ENCODE results near the gene CACNA1B. TPM values are rescaled to one million over a fixed set of nuclear protein-coding genes. Genes with fewer than 3 reads are reported as not detected.

The CACNA1B gene
- total RNA-seq, 1 experiment from 2014 or later: 1.7 TPM

DNA sequence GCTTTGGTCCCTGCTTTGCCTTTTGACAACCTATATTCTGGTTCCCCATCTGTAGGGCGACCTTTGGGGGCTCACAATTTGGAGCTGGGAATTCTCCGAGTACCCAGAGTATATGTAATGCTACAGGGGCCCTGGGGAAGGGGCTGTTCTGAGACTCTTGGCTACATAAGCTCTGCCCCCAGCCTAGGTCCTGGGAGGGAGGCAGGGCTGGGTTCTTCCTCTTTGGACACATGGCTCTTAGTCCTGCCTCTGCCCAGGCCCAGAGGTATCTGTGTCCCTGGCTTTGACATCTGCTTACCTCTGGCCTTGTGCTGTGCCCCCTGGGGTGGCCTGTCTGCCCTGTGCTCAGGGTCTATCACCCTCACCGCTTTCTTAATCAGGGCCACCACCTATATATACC lies 181.6 kb downstream of the CACNA1B start (continued):
- TF ChIP-seq EGR1 (IDR thresholded peaks at IDR 0.05; ENCODE audit: low read depth) (no peak), ELF1 (IDR thresholded peaks at IDR 0.05; ENCODE audit: borderline replicate concordance, low read depth) (no peak), YY1 (IDR thresholded peaks at IDR 0.05; ENCODE audit: extremely low read depth, insufficient replicate concordance, low read depth, low read length) (no peak), POLR2A (IDR thresholded peaks at IDR 0.05; ENCODE audit: borderline replicate concordance, extremely low read depth, insufficient read depth, insufficient read length) (no peak), TCF7L2 (IDR thresholded peaks at IDR 0.05; ENCODE audit: borderline replicate concordance, extremely low read depth, insufficient read depth, insufficient read length) (no peak), ZBTB33 (IDR thresholded peaks at IDR 0.05; ENCODE audit: extremely low read depth, insufficient replicate concordance, low read length) (no peak)
- TF ChIP-seq, protein P1, sequence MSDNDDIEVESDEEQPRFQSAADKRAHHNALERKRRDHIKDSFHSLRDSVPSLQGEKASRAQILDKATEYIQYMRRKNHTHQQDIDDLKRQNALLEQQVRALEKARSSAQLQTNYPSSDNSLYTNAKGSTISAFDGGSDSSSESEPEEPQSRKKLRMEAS (IDR thresholded peaks at IDR 0.05): no peak

- intact Hi-C loops (cut with micrococcal nuclease): no loop called here
Observed at GRCh38 chr9:138060365-138060764, 182.8 kb downstream of the CACNA1B start.

More at GRCh38 chr9:138060365-138060764, 182.8 kb downstream of the CACNA1B start:
- H2AFZ ChIP-seq (ENCODE audit: low read depth, low read length, poor library complexity, severe bottlenecking): no peak overlapping the region
- no peaks in the 10 kb centered on the region for H4K20me1 ChIP-seq (ENCODE audit: insufficient read depth)
- no peaks in the 10 kb centered on the region for H3K36me3 ChIP-seq (ENCODE audit: control insufficient read depth in 1 of 2, insufficient read depth in 2 of 2, low read length in 2 of 2)
- CTCF ChIA-PET: no interaction called here
- no TSS peak for BruUV-seq (replicated peaks)
- H3K4me3 ChIP-seq (replicated peaks in 1 of 2; ENCODE audit: low read depth in 1 of 2, low read length in 2 of 2): no peak overlapping the region
- no peaks in the 10 kb centered on the region for H3K27me3 ChIP-seq (ENCODE audit: insufficient read depth, low read length)
- DNase-seq (ENCODE audit: low read depth, low spot score) (no peak), ATAC-seq (no peak)
- H3K4me2 ChIP-seq (ENCODE audit: low read length): no peak overlapping the region
- POLR2A ChIA-PET: no interaction called here
- no peaks in the 10 kb centered on the region for H3K79me2 ChIP-seq (ENCODE audit: insufficient read depth, low read length)
- no peaks in the 10 kb centered on the region for H3K9me2 ChIP-seq (ENCODE audit: insufficient read depth)
- TF ChIP-seq EZH2 (IDR thresholded peaks at IDR 0.05): no peak
- no peak for TF ChIP-seq SRF (IDR thresholded peaks at IDR 0.05; ENCODE audit: low read depth)
- no peak for TF ChIP-seq EZH2phosphoT487 (IDR thresholded peaks at IDR 0.05; ENCODE audit: borderline replicate concordance)
- TF ChIP-seq POLR2A (IDR thresholded peaks at IDR 0.05; ENCODE audit: borderline replicate concordance, extremely low read depth, insufficient read depth, insufficient read length): no peak
- TF ChIP-seq SIN3A (IDR thresholded peaks at IDR 0.05; ENCODE audit: low read depth): no peak
- TF ChIP-seq, protein P2, sequence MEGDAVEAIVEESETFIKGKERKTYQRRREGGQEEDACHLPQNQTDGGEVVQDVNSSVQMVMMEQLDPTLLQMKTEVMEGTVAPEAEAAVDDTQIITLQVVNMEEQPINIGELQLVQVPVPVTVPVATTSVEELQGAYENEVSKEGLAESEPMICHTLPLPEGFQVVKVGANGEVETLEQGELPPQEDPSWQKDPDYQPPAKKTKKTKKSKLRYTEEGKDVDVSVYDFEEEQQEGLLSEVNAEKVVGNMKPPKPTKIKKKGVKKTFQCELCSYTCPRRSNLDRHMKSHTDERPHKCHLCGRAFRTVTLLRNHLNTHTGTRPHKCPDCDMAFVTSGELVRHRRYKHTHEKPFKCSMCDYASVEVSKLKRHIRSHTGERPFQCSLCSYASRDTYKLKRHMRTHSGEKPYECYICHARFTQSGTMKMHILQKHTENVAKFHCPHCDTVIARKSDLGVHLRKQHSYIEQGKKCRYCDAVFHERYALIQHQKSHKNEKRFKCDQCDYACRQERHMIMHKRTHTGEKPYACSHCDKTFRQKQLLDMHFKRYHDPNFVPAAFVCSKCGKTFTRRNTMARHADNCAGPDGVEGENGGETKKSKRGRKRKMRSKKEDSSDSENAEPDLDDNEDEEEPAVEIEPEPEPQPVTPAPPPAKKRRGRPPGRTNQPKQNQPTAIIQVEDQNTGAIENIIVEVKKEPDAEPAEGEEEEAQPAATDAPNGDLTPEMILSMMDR (IDR thresholded peaks at IDR 0.05 in 2 of 3, conservative IDR thresholded peaks at IDR 0.05 in 1 of 3; ENCODE audit: borderline replicate concordance in 1 of 3, insufficient read depth in 1 of 3, low read depth in 2 of 3, low read length in 2 of 3): no peak
- TF ChIP-seq CEBPB (IDR thresholded peaks at IDR 0.05; ENCODE audit: low read depth): no peak
- TF ChIP-seq ZBTB33 (IDR thresholded peaks at IDR 0.05; ENCODE audit: extremely low read depth, insufficient replicate concordance, low read length): no peak
- no peak for TF ChIP-seq CBX3 (IDR thresholded peaks at IDR 0.05; ENCODE audit: low read depth)
- TF ChIP-seq JUND (IDR thresholded peaks at IDR 0.05): no peak
- no peak for TF ChIP-seq FOSL1 (IDR thresholded peaks at IDR 0.05; ENCODE audit: low read depth)
- TF ChIP-seq, protein P1 (IDR thresholded peaks at IDR 0.05): no peak
- TF ChIP-seq ELF1 (IDR thresholded peaks at IDR 0.05; ENCODE audit: borderline replicate concordance, low read depth): no peak
- no peak for TF ChIP-seq EGR1 (IDR thresholded peaks at IDR 0.05; ENCODE audit: low read depth)
- no peak for TF ChIP-seq ZNF274 (IDR thresholded peaks at IDR 0.05; ENCODE audit: low read depth, low read length)
- no peak for TF ChIP-seq RAD21 (IDR thresholded peaks at IDR 0.05; ENCODE audit: low read depth)
- no peak overlapping the region for H3K27ac ChIP-seq (ENCODE audit: low read depth, low read length)
- no peak overlapping the region for H3K9ac ChIP-seq (ENCODE audit: low read length)
- no peaks in the 10 kb centered on the region for H3K4me1 ChIP-seq (ENCODE audit: control insufficient read depth in 1 of 2, insufficient read depth in 2 of 2, low read length in 2 of 2)
- RAD21 ChIA-PET (ENCODE audit: low non-redundant PET in 1 of 2, low total read pairs in 2 of 2, uncharacterized antibody in 2 of 2, unreplicated experiment in 2 of 2): no interaction called here
- H3K9me3 ChIP-seq (ENCODE audit: control insufficient read depth in 1 of 2, insufficient read depth in 1 of 2, low read depth in 1 of 2, low read length in 2 of 2): no peaks in the 10 kb centered on the region
